Measurements from ENCODE around the gene SULT1B1. TPM values are rescaled to one million over a fixed set of nuclear protein-coding genes. Genes with fewer than 3 reads are reported as not detected.

The SULT1B1 gene
- total and polyA plus RNA-seq, 2 of the 8 experiments (the other 6 are each of a cell fraction or from before 2014, with no cell fraction given): not detected

GRCh38 chr4:69800599-69800998, 40.2 kb upstream of the SULT1B1 start:
- FAIRE-seq: no peak
- no peak overlapping the region for H3K4me2 ChIP-seq (ENCODE audit: insufficient read depth in 1 of 2, low read depth in 2 of 2, low read length in 2 of 2)
- TF ChIP-seq GTF2F1 (IDR thresholded peaks at IDR 0.05; ENCODE audit: borderline replicate concordance, low read depth, low read length): no peak
- no peak for TF ChIP-seq SIRT6 (IDR thresholded peaks at IDR 0.05; ENCODE audit: low read length)
- TF ChIP-seq CREB1 (IDR thresholded peaks at IDR 0.05): no peak
- no peak for TF ChIP-seq RNF2 (IDR thresholded peaks at IDR 0.05; ENCODE audit: borderline replicate concordance, low read depth, low read length, missing control alignments, poor library complexity, severe bottlenecking)
- no peak for TF ChIP-seq SRF (IDR thresholded peaks at IDR 0.05; ENCODE audit: low read depth, low read length)
- no peak for TF ChIP-seq RAD21 (IDR thresholded peaks at IDR 0.05 in 1 of 2, conservative IDR thresholded peaks at IDR 0.05 in 1 of 2; ENCODE audit: low read depth in 2 of 2, low read length in 2 of 2)
- TF ChIP-seq TBP (IDR thresholded peaks at IDR 0.05; ENCODE audit: low read depth, low read length): no peak
- TF ChIP-seq, protein P1, sequence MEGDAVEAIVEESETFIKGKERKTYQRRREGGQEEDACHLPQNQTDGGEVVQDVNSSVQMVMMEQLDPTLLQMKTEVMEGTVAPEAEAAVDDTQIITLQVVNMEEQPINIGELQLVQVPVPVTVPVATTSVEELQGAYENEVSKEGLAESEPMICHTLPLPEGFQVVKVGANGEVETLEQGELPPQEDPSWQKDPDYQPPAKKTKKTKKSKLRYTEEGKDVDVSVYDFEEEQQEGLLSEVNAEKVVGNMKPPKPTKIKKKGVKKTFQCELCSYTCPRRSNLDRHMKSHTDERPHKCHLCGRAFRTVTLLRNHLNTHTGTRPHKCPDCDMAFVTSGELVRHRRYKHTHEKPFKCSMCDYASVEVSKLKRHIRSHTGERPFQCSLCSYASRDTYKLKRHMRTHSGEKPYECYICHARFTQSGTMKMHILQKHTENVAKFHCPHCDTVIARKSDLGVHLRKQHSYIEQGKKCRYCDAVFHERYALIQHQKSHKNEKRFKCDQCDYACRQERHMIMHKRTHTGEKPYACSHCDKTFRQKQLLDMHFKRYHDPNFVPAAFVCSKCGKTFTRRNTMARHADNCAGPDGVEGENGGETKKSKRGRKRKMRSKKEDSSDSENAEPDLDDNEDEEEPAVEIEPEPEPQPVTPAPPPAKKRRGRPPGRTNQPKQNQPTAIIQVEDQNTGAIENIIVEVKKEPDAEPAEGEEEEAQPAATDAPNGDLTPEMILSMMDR (IDR thresholded peaks at IDR 0.05; ENCODE audit: control extremely low read depth in 1 of 3, insufficient read depth in 1 of 3, low read depth in 1 of 3, low read length in 3 of 3): no peak
- no peak for TF ChIP-seq CEBPB (IDR thresholded peaks at IDR 0.05; ENCODE audit: low read depth, low read length)
- TF ChIP-seq CTBP2 (IDR thresholded peaks at IDR 0.05; ENCODE audit: borderline replicate concordance, insufficient read depth, insufficient read length, low read length): no peak
- no peak for TF ChIP-seq EGR1 (IDR thresholded peaks at IDR 0.05; ENCODE audit: borderline replicate concordance, low read depth, low read length)
- no peak for TF ChIP-seq SIX5 (IDR thresholded peaks at IDR 0.05; ENCODE audit: low read depth, low read length)
- TF ChIP-seq SP2 (IDR thresholded peaks at IDR 0.05; ENCODE audit: low read length): no peak

More at GRCh38 chr4:69800599-69800998, 40.2 kb upstream of the SULT1B1 start:
- Histone ChIP-seq H3K4me1 (replicated peaks in 1 of 4; ENCODE audit: control insufficient read depth in 3 of 4, insufficient read depth in 4 of 4, low read length in 3 of 4) (no peaks in the 10 kb centered on the region), H3K9me3 (ENCODE audit: insufficient read depth in 2 of 2, low read depth in 1 of 2, low read length in 1 of 2) (no peaks in the 10 kb centered on the region), H2BK120ac (replicated peaks; ENCODE audit: low read depth, low read length) (no peak overlapping the region), H2AFZ (ENCODE audit: low read length) (no peak overlapping the region), H3K4ac (replicated peaks; ENCODE audit: insufficient read length, low read depth, low read length) (no peak overlapping the region), H4K91ac (replicated peaks; ENCODE audit: insufficient read length, low read length) (no peak overlapping the region), H2BK15ac (ENCODE audit: low read length) (no peak overlapping the region), H3K23me2 (ENCODE audit: low read depth, low read length) (no peaks in the 10 kb centered on the region), H2AK5ac (ENCODE audit: low read depth, low read length) (no peak overlapping the region), H3K23ac (ENCODE audit: insufficient read length) (no peak overlapping the region), H3K14ac (ENCODE audit: insufficient read length) (no peak overlapping the region), H2BK5ac (ENCODE audit: low read depth, low read length) (no peak overlapping the region), H3K79me2 (ENCODE audit: control insufficient read depth in 1 of 2, insufficient read depth in 2 of 2, low read length in 2 of 2) (no peaks in the 10 kb centered on the region), H2BK12ac (ENCODE audit: low read depth, low read length) (no peak overlapping the region), H3K27ac (ENCODE audit: low read depth, low read length) (no peak overlapping the region), H3K27me3 (replicated peaks in 1 of 4; ENCODE audit: control insufficient read depth in 3 of 4, extremely low read depth in 1 of 4, insufficient read depth in 3 of 4, low read length in 3 of 4) (no peaks in the 10 kb centered on the region), H3K18ac (ENCODE audit: extremely low read depth, low read length) (no peak overlapping the region), H4K20me1 (replicated peaks in 1 of 2; ENCODE audit: control insufficient read depth in 1 of 2, insufficient read depth in 2 of 2, low read length in 2 of 2) (no peaks in the 10 kb centered on the region), H3K9ac (replicated peaks in 1 of 4; ENCODE audit: extremely low read depth in 1 of 4, low read depth in 3 of 4, low read length in 3 of 4) (no peak overlapping the region), H4K5ac (ENCODE audit: insufficient read length, low read depth, low read length) (no peak overlapping the region), H3K79me1 (ENCODE audit: low read depth, low read length) (no peaks in the 10 kb centered on the region), H2BK20ac (ENCODE audit: low read length) (no peak overlapping the region), H3K56ac (replicated peaks; ENCODE audit: insufficient read length, low read depth, low read length) (no peak overlapping the region), H3K36me3 (ENCODE audit: control insufficient read depth in 2 of 4, insufficient read depth in 4 of 4, low read length in 3 of 4) (no peaks in the 10 kb centered on the region), H4K8ac (ENCODE audit: extremely low read depth, insufficient read depth, low read length) (no peak overlapping the region), H3K4me3 (ENCODE audit: extremely low read depth in 1 of 4, insufficient read depth in 2 of 4, low read depth in 3 of 4, low read length in 4 of 4) (no peak overlapping the region)
- POLR2A ChIA-PET (ENCODE audit: partially characterized antibody): no interaction called here
- WGBS, 2 experiments (ENCODE audit: extremely low coverage in 1 of 2, insufficient coverage in 1 of 2, insufficient read length in 1 of 2, insufficient replicate concordance in 2 of 2, low coverage in 1 of 2, low lambda C conversion rate in 2 of 2, missing lambda C conversion rate in 1 of 2): 95% methylated on average over 1 of the region's 1 CpG; no CpG with 5 or more reads in 1 of the 2 experiments
- no peak for DNase-seq (ENCODE audit: low read depth in 1 of 2, low spot score in 2 of 2)
- CTCF ChIA-PET (ENCODE audit: partially characterized antibody): no interaction called here
